Measurements from ENCODE around the gene TICRR. TPM values are rescaled to one million over a fixed set of nuclear protein-coding genes. Genes with fewer than 3 reads are reported as not detected.

TICRR gene
- total RNA-seq, 4 donors from 2014 or later, result 0.60 TPM; not detected in 3

DNA sequence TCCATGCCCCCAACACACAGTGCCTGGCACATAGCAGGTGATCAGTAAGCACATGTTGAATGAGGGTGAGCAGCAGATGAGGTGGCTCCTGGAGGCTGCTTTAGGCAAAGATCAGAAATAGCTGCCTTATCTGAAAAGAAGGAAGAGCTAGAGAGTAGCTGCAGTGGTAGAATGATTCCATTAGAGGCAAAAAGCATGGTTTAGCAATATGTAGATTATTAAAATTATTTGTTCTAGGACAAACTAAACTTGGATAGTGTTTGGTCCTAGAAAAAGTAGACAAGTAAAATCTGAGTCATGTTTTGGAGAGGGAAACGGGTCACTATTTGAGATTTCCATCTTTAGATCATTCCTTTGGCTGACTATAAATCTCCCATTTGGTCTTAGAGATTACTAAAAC is 47.9 kb downstream of the TICRR start:
- no peaks in the 10 kb centered on the region for H3K27me3 ChIP-seq
- H3K36me3 ChIP-seq, result peaks cover 0 to 37% (median 0%) of the 10 kb centered on the region in 3 donors
- no peak overlapping the region for H3K27ac ChIP-seq
- H3K4me3 ChIP-seq, result no peak overlapping the region
- no peak for DNase-seq (ENCODE audit: low spot score in 2 of 2)
- no peaks in the 10 kb centered on the region for H3K4me1 ChIP-seq
- H3K9me3 ChIP-seq, result no peaks in the 10 kb centered on the region
- no peak for TF ChIP-seq EP300 (IDR thresholded peaks at IDR 0.05)
- no peak for TF ChIP-seq CTCF (IDR thresholded peaks at IDR 0.05)
- no peak for TF ChIP-seq POLR2A (IDR thresholded peaks at IDR 0.05)
- 63 to 78% methylated on average over 1 of the region's 1 CpG for WGBS, 2 donors

DNA sequence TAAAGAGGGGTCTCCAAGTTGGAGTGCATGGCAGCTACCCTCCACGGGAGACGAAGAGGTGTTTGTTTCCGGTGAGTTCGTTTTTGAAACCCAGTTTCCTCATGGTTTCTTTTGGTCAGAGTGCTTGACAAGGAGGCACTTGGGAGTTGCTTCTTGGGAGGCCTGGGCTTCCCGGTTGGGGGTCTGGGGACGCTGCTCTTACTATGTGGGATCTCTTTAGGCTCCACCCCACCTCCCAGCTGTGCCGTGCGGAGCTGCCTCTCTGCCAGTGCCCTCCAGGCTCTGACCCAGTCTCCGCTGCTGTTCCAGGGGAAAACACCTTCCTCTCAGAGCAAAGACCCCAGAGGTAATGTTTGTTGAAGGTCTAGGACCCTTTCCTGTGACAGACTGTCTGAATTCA is 50.4 kb downstream of the TICRR start:
- no peak for DNase-seq (ENCODE audit: low spot score in 2 of 2)
- H3K27me3 ChIP-seq, result no peaks in the 10 kb centered on the region
- whole genome bisulfite sequencing, 2 donors, result 82 to 94% methylated on average over 9 of the region's 9 CpGs
- H3K27ac ChIP-seq, result no peak overlapping the region
- H3K4me3 ChIP-seq, result no peak overlapping the region
- no peaks in the 10 kb centered on the region for H3K9me3 ChIP-seq
- no peaks in the 10 kb centered on the region for H3K4me1 ChIP-seq
- TF ChIP-seq POLR2A (IDR thresholded peaks at IDR 0.05) (no peak), EP300 (IDR thresholded peaks at IDR 0.05) (no peak), CTCF (IDR thresholded peaks at IDR 0.05) (no peak)
- peaks cover 0 to 63% (median 0%) of the 10 kb centered on the region in 3 donors for H3K36me3 ChIP-seq

DNA sequence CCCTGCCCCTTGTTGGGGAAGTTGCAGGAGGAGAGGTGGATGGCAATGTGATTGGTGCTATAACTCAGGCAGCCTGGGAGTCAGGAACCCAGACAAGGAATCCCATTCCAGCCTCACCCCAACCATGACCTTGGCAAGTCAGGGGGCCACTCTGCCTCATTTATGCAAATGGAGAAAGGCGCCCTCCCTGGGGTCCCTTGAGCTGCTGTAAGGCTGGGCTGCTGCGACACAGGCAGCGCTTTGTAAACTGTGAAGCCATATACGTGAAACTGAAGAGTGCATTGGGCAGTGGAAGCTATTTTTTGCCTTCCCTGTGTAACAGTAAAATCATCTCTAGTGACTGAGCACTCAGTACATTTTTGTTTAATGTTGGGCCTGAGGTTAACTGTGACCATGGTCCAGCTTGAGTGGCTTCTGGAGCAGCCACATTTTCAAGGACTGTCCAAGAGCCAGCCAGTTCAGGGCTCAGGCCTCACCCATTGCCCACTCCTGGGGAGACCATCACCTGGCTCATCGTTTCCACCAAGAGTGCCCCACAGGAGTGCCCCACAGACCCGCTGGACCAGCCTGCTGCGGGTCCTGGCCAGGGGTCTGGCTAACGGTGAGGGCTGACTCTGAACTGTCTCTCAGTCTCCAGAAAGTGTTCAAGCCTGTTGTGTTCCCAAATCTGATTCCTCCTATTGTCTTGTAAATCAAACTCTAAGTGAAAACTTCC is 52.1 kb downstream of the TICRR start:
- Histone ChIP-seq H3K4me3 (no peak overlapping the region), H3K27me3 (no peaks in the 10 kb centered on the region), H3K9me3 (no peaks in the 10 kb centered on the region), H3K27ac (no peak overlapping the region), H3K36me3 (peaks cover 0 to 80% (median 0%) of the 10 kb centered on the region in 3 donors), H3K4me1 (no peaks in the 10 kb centered on the region)
- TF ChIP-seq EP300 (IDR thresholded peaks at IDR 0.05), result no peak
- no peak for TF ChIP-seq CTCF (IDR thresholded peaks at IDR 0.05)
- no peak for DNase-seq (ENCODE audit: low spot score in 2 of 2)
- 92 to 93% methylated on average over 8 of the region's 8 CpGs for WGBS, 2 donors

DNA sequence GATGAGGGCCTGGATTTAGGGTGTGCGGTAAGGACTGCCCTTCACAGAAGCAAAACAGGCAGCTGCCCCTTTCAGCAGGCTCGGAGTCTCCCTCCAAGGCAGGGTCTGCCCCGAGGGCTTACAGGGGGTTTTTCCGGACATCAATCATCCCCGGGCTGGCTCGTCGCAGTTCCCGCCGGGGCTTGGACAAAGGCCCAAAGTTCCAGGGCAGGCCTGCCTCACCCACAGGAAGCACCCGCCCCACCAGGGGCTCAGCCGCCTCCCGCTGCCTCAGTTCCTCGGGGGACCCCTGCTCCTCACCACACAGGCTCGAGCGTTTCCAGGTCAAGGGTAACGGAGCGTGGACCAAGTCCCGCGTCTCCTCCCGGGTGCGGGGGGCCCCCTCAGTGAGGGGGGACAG is 53.0 kb downstream of the TICRR start:
- Histone ChIP-seq H3K27me3 (no peaks in the 10 kb centered on the region), H3K4me3 (no peak overlapping the region), H3K9me3 (no peaks in the 10 kb centered on the region), H3K27ac (no peak overlapping the region), H3K36me3 (peaks cover 0 to 86% (median 0%) of the 10 kb centered on the region in 3 donors), H3K4me1 (no peaks in the 10 kb centered on the region)
- no peak for DNase-seq (ENCODE audit: low spot score in 2 of 2)
- no peak for TF ChIP-seq EP300 (IDR thresholded peaks at IDR 0.05)
- no peak for TF ChIP-seq POLR2A (IDR thresholded peaks at IDR 0.05)
- no peak for TF ChIP-seq CTCF (IDR thresholded peaks at IDR 0.05)
- 50 to 79% methylated on average over 9 to 21 of the region's 21 CpGs for WGBS, 2 donors

DNA sequence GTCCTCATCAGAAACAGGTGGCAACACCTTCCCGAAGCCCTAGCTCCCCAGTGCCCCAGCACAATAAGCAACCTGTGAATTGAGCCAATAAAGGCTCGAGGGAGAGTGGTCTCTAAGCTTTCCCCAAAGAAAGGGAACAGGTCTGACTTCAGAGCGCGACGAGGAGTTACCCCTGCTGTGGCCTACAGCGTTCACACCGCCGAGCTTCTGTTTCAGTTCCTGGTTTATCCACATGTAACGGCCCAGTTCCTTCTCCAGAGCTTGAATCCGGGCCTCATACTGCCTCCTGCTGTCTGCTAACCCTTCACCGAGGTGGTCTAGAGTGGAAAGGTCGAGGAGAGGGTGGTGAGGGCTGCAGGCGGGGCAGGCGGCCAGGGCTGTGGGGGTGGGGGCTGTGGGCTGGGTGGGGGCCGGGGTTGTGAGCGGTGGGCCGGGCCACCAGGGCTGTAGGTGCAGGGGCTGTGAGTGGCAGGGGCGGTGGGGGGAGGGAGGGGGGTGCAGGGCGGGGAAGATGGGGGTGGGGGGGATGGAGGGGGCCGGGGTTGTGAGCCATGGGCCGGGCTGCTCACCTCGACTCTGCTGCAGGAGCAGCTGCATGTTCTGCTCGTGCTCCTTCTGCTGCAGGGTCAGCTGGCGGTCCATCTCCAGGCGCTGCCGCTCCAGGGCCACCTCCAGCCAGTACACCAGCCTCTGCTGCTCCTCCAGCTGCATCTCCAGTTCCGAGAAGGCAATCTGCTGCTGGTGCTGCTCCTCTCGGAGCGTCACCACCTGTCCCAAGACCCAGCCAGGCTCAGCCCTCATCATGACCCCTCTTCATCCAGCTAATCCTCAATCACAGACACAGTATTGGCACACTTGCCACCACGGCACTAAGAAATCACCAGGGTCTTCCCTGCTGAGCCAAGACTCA is 53.8 kb downstream of the TICRR start:
- TF ChIP-seq EP300 (IDR thresholded peaks at IDR 0.05), result no peak
- no peak for TF ChIP-seq CTCF (IDR thresholded peaks at IDR 0.05)
- TF ChIP-seq POLR2A (IDR thresholded peaks at IDR 0.05), result no peak
- Histone ChIP-seq H3K27me3 (no peaks in the 10 kb centered on the region), H3K36me3 (peaks cover 0 to 93% (median 0%) of the 10 kb centered on the region in 3 donors), H3K4me3 (no peak overlapping the region), H3K27ac (no peak overlapping the region), H3K9me3 (no peaks in the 10 kb centered on the region), H3K4me1 (no peaks in the 10 kb centered on the region)
- DNase-seq (ENCODE audit: low spot score in 2 of 2), result no peak
- WGBS, 2 donors, result 92 to 93% methylated on average over 14 to 30 of the region's 30 CpGs

Data from tibial nerve (tissue), 4 donors.